Ishikawa (cell line): ENCODE data around the gene RAPGEF4.

ENCODE experiments used
- CEBPB ChIP-seq: IDR thresholded peaks from 2 replicates; pipeline ENCODE4 v1.6.1; 2012
- EP300 ChIP-seq: IDR thresholded peaks from 2 replicates; pipeline ENCODE4 v1.6.1; 2012; ENCODE audit warnings: borderline replicate concordance
- MAX ChIP-seq: IDR thresholded peaks from 2 replicates; pipeline ENCODE4 v1.6.1; 2012
- RAD21 ChIP-seq: IDR thresholded peaks from 2 replicates; pipeline ENCODE4 v1.6.1; 2012; ENCODE audit warnings: low read depth
- REST ChIP-seq: IDR thresholded peaks from 2 replicates; pipeline ENCODE4 v1.6.1; 2012; ENCODE audit warnings: low read depth, mild to moderate bottlenecking
- TAF1 ChIP-seq: IDR thresholded peaks from 2 replicates; pipeline ENCODE4 v1.6.1; 2012; ENCODE audit warnings: low read depth, mild to moderate bottlenecking
- TEAD4 ChIP-seq: IDR thresholded peaks from 2 replicates; pipeline ENCODE4 v1.6.1; 2012
- USF1 ChIP-seq: IDR thresholded peaks from 2 replicates; pipeline ENCODE4 v1.6.1; 2012

GRCh38 chr2:172783165-172783898, 47.7 kb downstream of the RAPGEF4 start:
- TF ChIP-seq EP300 (no peak), REST (no peak), USF1 (no peak), TAF1 (no peak), MAX (0 out of 2 replicates have a peak, but pooled peaks have one; percentile 21), RAD21 (no peak), CEBPB (no peak), TEAD4 (no peak)
